HT1080 (cell line): ENCODE data around the gene RASA3. TPM values are rescaled to one million over a fixed set of nuclear protein-coding genes. Genes with fewer than 3 reads are reported as not detected.
"Not testable (repeated sequence)": the region's sequence is repeated elsewhere in the genome, so short reads cannot be mapped to it uniquely, and the experiment has no call there.

Experiments
- DNase-seq: peaks from one replicate; pipeline ENCODE4 v3.0.0-alpha.2; 2015; ENCODE audit warnings: low read depth
- total RNA-seq: library from RNA; depleted of rRNA; stranded (reverse); fragments of >200 nt; shearing (Covaris generic); gene quantifications from 2 replicates; pipeline ENCODE4 v1.2.3, GENCODE V29; 2014

The RASA3 gene
- total RNA-seq, 1 experiment from 2014 or later: 41.7 TPM

DNA sequence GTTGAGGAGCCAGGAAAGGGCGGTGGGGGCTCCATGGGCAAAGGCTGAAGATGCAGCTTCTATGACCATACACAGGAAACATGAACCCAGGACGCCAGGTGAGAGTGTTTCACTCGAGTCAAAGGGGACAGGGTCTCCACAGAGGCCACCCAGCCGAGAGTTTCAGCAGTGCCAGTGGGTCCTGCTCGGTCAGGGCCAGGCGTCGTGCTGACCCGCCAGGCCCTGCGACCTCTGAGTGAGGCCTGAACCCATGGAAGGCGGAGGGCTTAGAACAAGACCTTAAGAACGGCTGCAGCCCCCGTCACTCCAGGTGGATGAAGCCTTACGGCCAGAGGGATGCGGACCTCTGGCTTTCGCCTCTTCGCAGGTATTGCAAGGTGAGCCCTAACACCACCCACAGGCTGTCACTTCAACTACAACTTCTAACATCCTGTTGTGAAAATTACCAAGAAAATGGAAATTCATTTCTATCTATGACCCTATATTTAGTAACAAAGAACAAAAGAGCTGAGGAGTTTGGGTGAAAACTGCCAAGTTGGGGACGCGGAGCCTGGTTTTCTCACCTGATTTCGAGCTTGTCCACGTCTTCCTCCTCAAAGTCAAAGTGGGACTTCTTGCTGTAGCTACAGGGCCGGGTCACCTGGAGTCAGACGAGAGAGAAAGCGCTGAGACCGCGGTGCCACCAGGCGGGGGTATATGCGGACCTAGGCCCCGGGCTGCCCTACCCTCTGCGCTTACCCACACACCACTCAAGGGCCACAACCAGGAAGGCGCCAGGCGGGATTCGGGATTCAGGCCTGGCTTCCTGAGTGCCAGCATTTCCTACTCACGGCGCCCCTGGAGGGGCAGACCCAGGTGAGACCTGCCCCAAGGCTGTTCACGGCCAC lies 108.5 kb downstream of the RASA3 start:
- no peak for DNase-seq

DNA sequence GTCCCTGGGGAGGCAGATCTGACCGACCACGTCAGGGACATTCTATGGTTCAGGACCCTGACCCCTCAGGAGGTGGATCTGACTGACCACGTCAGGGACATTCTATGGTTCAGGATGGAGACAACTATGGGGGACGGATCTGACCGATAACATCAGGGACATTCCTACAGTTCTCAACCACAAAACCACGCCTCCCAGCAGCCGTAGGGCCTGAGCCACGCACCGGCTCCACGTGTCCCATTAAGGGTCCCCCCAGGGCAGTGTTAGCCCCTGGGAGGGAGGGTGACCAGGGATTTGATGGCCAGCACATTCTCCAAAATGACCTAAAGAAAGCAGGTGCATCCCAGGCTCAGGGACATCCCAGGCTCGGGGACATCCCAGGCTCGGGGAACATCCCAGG lies 109.5 kb downstream of the RASA3 start:
- no peak for DNase-seq

DNA sequence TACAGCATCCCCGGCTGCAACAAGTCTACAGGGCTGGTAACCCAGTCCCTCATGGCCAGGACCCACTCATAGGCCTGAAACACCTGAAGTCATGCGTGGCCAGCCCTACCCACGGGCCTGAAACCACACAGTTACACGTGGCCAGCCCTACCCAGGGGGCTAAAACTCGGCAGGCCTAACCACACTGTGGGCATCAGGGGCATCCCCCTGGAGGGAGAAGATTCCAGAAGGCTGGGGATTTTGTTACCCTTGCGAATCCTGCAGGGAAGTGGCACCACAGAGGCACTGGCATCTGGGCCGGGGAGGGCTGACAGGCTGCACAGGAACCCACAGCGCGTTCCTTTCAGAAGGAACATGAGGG lies 110.1 kb downstream of the RASA3 start:
- DNase-seq: no peak

DNA sequence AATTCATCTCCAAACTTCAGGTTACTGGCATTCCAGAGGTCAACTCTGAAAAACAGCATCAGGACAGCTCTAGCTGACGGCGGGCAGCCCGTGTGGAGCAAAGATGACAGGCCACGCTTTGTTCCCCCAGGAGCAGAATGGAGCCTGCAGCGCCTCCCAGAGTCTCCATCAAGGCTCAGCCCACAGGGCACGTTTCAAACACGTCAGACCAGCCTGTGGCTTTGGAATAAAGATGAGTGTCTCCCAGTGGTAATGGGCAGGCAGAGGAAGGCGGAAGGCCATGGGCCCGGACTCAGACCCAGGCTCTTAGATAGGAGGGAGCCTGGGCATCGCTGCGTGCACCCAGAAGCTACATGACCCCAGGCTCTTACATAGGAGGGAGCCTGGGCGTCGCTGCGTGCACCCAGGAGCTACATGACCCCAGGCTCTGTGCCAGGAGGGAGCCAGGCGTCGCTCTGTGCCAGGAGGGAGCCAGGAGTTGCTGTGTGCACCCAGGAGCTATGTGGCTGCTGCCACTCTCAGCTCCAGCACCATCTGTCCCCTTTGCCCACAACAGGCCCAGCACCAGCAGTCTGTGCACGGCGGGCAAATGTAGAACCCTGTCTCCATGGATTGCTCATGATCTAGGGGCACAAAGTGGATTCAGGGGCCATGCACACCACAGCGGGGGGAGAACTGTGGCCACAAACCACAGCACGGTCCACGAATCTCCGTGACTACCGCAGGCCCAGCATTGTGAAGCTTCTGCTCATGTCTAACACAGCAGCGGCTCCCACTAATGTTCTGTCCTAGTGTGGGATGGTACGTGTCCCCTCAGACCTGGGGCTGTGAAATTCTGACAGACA lies 110.7 kb downstream of the RASA3 start:
- DNase-seq: no peak

DNA sequence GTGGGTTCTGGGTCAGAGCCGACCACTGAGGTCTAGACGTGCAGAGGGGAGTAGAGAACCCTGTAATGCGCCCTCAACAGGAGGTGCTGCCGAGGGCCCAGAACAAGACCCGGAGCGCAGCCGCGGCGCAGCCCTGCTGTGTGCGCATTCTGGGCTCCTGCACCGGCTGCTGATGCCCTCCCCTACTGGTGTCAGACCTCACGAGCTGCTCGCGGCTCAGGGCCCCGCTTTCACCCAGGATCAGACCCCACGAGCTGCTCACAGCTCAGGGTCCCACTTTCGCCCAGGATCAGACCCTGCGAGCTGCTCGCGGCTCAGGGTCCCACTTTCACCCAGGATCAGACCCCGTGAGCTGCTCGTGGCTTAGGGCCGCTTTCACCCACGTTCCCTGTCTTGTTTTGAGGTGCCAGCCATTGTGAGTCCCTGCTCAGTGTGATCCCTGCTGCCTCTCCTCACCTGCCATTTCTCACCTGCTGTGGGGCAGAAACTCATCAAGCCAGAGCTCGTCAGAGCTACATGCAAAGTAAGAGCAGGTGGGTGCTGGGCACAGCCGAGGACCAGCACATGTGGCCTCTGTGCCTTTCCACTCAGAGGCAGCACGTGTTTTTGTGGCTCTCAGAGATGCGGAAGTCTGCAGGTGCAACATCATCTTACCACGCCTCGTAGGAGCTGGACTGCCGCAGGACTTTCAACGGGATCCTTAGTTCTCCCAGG lies 111.5 kb downstream of the RASA3 start:
- DNase-seq: no peak

DNA sequence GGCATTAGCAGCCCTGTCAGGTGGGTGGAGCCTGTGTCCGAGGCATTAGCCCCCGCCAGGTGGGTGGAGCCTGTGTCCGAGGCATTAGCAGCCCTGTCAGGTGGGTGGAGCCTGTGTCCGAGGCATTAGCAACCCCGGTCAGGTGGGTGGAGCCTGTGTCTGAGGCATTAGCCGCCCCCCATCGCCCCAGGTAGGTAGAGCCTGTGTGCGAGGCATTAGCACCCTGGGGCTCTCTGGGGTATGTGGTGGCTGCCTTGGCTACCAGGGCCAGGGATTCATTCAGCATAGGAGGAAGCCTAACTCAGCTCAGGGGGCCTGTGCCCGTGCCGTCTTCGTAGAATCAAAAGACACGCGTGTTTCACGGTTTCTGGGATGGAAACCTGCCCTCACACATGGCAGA lies 112.3 kb downstream of the RASA3 start:
- not testable (repeated sequence) for DNase-seq

DNA sequence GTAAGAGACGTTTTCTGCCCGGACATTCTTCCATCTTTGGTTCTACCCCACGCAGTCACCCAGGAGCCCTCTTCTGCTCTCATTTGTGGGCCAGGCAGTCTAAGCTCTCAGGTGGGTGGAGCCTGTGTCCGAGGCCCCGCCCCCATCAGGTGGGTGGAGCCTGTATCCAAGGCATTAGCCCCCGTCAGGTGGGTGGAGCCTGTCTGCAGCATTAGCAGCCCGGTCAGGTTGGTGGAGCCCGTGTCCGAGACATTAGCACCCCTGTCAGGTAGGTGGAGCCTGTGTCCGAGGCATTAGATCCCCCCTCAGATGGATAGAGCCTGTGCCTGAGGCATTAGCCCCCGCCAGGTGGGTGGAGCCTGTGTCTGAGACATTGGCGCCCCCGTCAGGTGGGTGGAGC lies 113.1 kb downstream of the RASA3 start:
- DNase-seq: peak; percentile 36

DNA sequence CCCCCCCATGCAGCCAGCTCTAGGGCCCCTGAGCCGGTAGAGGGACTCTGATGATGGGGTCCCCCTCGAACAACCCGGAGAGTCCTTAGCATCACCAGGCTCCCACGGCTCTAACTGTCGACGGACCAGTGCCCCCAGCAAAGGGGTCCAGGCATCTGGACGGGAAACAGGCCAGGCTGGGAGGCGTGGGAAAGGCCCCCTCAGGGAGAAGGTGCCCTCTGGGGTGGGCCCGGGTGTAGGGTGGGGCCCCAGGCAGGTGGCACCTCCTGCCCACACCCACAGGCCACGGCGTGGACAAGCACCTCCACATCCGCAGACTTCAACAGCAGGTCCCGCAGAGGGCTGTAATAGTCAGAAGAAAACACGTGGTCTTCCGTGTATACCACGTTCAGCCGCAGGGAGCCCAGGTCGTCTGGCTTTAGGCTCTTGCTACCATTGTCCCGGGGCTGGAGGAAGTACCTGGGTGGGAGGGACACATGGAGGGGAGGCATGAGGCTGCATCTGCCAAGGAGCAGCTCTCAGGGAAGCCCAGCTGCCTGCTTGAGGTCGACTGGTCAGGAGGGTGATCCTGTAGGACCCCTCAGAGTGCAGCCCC lies 113.9 kb downstream of the RASA3 start:
- no peak for DNase-seq

DNA sequence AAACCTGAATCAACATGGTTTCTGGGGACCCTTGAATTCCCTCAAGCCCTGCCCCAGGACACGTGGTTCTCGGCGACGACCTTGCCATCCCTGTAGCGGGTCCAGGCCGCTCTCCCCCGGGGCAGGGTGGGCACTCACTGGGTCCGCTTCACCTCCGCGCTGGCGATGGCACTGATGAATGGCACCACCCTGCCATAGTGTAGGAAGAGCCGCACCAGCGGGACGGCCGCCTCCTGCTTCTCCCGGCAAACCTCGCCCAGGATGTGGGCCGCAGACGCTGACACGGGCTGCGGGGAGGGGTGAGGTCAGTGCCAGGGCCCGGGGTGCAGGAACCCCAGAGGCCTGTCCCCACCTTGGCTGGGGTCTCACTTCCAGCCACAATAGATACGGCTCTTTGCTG lies 114.5 kb downstream of the RASA3 start:
- DNase-seq: no peak

DNA sequence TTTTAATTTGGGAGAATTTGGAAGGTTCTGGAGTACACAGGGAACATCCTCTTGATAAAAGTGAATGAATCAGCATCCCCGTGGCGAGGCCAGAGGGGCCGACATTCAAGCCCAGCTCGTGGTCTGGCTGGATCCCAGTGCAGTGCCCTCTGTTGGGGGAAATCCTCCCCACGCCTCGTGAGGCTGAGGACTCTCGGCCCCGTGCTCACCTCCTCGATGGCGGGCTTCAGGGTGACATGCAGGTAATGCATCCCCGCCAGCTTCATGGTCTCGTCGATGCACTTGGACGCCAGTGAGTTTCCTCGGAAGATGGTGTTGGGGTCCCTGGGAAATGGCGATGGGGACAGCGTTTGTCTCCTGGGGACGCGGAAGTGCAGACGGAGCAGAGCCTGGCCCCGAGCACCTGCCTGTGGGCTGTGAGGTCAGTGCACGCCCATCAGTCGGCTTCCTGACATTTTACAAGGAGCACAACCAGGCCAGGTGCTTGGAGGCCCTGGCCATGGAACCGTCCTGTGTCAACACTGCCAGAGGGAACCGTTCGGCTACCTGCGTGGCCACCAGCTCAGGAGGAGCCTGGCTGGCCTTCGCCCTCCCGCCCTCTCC lies 115.3 kb downstream of the RASA3 start:
- DNase-seq: peak; percentile 24

DNA sequence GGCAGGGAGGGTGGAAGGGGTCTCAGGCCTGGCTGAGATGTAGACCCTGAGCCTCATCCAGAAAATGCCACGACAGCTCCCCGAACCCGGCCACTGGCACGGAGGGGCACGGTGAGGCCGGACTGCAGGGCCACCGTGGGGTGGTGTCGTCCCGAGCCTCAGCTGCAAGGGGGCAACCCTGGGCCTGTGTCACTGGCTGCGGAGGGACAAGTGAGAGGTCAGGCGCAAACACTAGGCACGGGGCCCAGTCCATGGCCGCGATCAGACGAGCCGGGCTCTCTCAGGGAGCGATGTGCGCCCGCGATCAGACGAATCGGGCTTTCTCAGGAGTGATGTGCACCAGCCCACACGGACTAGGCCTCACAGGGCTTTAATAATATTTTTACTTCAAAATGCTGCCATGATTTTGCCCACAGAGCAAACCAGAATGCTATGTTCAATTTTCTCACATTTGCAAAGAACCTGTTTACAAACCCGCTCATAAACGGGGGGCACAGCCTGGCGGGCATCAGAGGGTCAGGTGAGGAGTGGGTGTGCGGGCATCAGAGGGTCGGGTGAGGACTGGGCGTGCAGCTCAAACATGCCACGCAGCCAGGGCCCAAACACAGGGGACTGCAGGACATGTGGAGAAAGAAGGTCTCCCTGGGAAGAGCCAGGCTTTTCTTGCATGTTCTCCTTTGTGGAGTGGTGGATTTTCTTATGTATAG lies 115.9 kb downstream of the RASA3 start:
- DNase-seq: no peak

DNA sequence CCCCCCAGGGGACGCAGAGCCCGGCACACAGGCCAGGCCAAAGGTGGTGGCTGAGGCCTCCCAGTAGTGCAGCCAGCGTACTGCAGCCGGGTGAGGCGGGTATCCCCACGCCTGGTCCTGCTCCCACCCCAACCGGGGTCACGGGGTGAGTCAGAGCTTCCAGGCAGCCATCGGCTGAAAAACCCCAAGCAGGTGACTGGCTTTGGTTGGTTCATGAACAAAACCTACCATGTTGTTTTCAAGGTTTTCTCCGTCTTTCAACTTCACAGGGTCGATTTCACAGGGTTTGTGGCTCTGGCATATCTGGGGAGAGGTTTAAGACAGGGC lies 116.5 kb downstream of the RASA3 start:
- no peak for DNase-seq

DNA sequence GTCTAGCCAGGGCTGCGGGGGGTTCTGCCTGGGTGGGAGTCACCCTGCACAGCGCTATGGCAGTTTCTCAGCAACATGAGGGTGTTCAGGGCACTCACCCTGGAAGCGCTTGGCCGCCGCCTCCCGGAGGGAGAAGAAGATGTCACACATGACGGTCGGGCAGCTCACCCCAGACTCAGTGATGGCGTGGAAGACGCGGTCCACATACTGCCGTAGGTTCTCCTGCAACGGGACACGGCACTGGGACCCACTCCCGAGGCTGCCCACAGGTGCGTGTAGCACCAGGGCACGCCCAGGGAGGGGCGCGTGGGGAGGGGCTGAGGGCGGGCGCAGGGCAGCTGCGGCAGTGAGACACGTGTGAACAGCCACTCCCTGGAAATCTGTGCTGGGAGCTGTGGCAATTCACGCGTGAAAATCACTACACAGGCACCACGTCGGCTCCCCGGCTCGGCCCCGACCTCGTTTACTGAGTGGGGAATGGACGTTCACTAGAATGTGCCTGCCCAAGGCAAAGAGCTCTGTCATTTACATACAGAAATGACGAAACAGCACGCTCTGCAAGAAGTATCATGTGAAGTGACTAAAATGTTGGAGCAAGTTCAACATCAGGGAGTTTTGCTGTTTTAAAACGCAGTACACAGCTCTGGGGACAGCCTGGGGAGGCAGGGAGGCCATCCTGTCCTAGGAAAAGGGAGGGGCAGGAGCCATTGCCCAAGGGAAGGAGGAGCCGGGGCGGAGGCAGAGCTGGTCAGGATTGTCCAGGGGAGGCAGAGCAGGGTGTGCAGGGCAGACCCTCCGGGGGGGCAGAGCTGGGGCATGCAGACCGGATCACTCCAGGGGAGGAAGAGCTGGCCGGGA lies 117.1 kb downstream of the RASA3 start:
- DNase-seq: no peak

DNA sequence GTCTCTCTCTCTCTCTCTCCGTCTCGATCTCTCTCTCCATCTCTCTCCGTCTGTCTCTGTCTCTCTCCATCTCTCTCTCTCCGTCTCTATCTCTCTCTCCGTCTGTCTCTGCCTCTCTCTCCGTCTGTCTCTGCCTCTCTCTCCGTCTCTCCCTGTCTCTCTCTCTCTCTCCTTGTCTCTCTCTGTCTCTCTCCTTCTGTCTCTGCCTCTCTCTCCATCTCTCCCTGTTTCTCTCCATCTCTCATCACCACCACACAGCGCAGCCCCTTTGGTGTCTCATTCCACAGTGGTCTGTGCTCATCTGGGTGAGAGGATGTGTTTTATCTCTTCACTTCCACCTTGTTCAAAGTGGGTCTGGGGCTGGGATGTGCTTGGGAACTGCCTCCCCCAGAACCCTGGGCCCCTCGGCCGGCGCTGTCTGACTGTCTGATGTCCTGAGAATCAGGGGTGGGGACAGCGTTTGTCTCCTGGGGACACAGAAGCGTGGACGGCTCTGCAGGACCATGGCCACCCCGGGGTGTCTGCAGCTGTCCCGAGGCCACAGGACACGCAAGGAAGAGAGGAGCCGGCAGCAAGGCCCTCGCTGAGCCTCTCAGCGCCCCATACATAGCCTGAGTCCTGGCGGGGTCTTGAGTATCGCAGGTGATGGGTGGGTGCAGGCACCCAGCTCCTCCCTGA lies 118.3 kb downstream of the RASA3 start:
- DNase-seq: no peak

DNA sequence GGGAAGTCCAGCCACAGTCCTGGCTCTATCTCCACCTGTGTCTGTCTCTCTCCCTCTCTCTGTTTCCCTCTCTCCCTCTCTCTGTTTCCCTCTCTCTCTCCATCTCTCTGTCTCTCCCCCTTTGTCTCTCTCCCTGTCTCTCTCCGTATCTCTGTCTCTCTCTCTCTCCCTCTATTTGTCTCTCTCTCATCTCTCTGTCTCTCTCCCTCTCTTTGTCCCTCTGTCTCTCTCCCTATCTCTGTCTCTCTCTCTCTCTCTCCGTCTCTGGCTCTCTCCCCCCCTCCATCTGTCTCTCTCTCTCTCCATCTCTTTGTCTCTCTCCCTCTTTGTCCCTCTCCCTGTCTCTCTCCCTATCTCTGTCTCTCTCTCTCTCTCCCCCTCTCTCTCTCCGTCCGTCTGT lies 119.1 kb downstream of the RASA3 start:
- no peak for DNase-seq

DNA sequence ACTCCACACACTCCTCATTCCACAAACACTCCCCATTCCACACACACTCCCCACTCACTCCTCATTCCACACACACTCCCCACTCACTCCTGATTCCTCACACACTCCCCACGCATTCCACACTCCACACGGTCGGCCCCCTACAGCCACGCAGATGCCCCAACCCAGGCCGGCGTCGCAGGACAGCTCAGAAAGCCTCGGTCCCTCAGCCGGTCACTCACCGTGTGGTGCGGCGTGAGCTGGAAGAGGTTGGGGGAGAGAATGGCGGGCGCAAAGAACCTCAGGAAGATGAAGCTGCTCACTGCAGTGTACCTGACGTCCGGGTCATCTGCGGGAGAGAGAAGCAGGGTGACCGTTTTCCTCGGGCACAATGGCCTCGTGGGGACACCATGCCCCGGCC lies 119.5 kb downstream of the RASA3 start:
- no peak for DNase-seq

DNA sequence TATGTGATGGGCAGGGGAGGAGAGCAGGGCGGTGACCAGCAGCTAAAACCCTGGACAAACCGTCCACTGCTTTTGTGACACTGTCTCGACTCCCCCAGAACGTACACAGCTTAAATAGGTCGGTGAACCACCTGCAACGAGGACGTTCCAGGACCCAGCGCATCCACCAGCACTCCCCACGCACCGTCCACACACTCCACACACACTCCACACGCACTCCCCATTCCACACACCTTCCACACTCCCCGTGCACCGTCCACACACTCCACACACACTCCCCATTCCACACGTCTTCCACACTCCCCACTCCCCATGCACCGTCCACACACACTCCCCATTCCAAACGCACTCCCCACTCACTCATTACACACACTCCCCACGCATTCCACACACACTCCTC lies 120.3 kb downstream of the RASA3 start:
- no peak for DNase-seq

DNA sequence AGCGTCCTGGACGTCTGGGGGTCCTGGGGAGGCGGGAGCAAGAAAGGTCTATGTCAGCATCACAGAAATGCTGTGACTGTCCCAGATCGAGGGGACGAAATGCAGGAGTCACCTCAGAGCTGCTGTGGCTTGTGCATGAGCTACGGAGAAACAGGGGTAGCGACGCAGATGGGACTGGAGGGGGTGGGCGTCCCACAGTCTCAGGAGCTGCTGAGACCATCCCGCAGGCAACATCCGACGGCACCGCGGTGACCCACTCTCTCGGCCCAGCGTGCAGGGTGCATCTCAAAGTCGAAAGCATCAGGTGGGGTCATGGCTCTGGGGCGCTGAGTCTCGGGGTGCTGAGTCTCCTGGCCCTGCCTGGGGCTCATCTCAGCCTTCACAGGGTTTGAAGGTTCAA lies 121.2 kb downstream of the RASA3 start:
- no peak for DNase-seq
